ENCODE data around the gene PGM2.

DNA sequence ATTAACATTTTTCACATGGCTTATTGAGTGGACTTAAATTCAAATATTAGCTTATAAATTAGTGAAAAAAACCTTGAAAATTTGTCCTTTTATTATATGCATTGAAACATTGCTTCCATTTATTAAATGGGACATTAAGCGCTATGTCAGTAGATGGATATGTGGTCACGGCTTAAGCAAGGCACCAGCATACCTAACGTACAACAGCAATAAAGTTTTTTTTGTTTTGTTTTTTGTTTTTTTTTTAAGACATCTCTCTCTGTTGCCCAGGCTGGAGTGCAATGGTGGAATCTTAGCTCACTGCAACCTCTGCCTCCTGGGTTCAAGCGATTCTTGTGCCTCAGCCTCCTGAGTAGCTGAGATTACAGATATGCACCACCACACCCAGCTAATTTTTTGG lies 31.6 kb downstream of the PGM2 start:
- TF ChIP-seq, protein P1, sequence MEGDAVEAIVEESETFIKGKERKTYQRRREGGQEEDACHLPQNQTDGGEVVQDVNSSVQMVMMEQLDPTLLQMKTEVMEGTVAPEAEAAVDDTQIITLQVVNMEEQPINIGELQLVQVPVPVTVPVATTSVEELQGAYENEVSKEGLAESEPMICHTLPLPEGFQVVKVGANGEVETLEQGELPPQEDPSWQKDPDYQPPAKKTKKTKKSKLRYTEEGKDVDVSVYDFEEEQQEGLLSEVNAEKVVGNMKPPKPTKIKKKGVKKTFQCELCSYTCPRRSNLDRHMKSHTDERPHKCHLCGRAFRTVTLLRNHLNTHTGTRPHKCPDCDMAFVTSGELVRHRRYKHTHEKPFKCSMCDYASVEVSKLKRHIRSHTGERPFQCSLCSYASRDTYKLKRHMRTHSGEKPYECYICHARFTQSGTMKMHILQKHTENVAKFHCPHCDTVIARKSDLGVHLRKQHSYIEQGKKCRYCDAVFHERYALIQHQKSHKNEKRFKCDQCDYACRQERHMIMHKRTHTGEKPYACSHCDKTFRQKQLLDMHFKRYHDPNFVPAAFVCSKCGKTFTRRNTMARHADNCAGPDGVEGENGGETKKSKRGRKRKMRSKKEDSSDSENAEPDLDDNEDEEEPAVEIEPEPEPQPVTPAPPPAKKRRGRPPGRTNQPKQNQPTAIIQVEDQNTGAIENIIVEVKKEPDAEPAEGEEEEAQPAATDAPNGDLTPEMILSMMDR (IDR thresholded peaks at IDR 0.05), result no peak
- no peak for TF ChIP-seq EP300 (IDR thresholded peaks at IDR 0.05)
- no peak for TF ChIP-seq POLR2AphosphoS5 (IDR thresholded peaks at IDR 0.05)
- TF ChIP-seq POLR2A (IDR thresholded peaks at IDR 0.05), result no peak

All from sigmoid colon (tissue), 4 donors.